ENCODE measurements around the gene P4HA3.

P4HA3 gene

DNA sequence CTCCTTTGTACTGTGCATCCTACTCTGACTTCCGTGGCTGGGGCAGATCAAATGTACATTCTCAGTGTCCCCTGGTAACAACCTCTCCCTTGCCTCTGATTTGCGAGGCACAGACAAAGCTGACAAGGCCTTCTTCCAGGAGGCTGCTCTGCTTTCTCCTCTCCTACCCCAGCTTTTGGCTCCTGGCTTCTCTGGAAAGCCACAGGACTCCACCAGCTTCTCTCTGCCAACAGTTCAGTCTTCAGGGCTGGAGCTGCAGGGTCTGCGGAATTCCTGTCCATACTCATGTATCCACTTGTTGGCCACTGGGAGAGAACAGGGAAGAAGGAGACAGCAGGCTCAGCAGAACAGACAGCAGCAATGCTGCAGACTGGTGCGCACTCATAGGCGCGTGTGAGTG, 44.4 kb downstream of the P4HA3 start:
- DNase-seq = no peak
- no peak overlapping the region for H3K4me3 Mint-ChIP-seq
- no peaks in the 10 kb centered on the region for H3K9me3 Mint-ChIP-seq
- no peak overlapping the region for H3K27ac Mint-ChIP-seq
- CTCF ChIA-PET = interaction anchor here (0.8 to 1.2 kb wide), 2 partner anchors 9 to 54 kb away, joined by 3 read pairs; no protein-coding TSS in a partner anchor
- H3K4me1 Mint-ChIP-seq = peaks cover 12% of the 10 kb centered on the region
- peaks cover 14% of the 10 kb centered on the region for H3K27me3 Mint-ChIP-seq
- H3K36me3 Mint-ChIP-seq = no peaks in the 10 kb centered on the region

DNA sequence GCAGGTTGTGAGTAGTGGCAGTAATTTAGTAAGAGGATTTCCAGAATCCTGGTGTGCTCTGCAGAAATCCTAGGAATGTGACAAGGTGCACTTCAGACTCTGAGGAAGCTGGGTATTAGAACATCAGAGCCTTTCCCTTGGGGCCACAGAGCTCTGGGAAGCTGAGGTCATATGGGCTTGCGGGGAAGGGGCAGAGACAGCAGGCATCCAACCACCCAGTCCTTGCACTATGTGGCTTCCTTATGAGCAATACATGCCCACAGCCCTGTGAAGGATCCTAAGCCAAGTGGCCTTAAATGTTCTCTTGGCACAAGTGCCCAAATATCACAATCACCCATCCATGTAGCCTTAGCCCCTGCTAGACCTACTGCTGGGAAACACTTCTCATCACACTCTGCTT, 46.2 kb downstream of the P4HA3 start:
- Mint-ChIP-seq H3K27ac (no peak overlapping the region), H3K27me3 (peaks cover 15% of the 10 kb centered on the region), H3K9me3 (no peaks in the 10 kb centered on the region), H3K36me3 (no peaks in the 10 kb centered on the region), H3K4me3 (no peak overlapping the region), H3K4me1 (peaks cover 12% of the 10 kb centered on the region)
- CTCF ChIA-PET = no interaction called here
- no peak for DNase-seq

DNA sequence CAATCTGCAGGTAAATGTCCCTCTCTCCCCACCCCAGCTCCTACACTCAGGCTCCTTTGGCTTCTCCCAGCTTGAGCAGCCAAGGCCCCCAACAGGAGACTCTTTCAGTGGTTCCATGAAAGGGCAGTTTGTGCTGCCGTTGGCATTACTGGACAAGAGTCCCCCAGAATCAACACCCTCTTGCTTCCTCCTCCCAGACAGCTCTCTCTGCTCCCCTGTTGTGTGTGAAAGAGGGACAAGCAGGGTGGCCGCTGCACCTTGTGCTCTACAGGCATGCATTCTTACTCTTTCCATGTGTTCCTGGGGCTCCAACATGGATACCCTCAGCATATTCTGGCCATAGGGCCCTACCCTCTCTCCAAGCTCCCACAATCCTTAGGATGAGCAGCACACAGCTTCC, 48.7 kb downstream of the P4HA3 start:
- Mint-ChIP-seq H3K4me1 (no peaks in the 10 kb centered on the region), H3K27me3 (peaks cover 10% of the 10 kb centered on the region), H3K27ac (no peak overlapping the region), H3K4me3 (no peak overlapping the region), H3K36me3 (no peaks in the 10 kb centered on the region), H3K9me3 (no peaks in the 10 kb centered on the region)
- CTCF ChIA-PET = no interaction called here
- DNase-seq = no peak

DNA sequence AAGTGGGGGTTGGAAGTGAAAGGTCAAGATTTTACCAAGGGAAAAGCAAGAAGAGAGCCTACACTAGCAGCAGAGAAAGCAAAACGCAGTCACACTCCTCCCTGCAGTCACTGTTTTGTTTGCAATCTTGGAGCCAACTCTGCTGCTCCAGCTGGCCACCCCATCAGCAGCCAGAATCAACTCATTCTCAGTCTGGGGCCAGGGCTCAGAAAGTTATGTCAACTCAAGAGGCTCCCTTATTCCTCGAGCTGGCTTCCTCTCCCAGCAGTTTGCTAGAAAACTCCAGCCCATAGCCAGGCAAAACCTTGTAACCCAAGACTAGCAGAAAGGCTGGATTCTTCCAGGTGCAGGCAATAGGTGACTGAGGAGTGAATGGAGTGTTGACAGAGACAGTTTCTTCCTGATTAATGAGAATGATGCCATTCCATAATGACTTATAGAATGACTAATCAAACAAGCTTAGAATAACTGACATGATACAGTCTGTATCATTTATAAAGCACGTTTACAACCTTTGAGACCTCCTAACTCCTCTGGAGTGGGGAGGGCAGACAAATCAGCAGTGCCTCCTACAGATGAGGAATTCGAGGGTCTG, 53.4 kb downstream of the P4HA3 start:
- Mint-ChIP-seq H3K4me3 (no peak overlapping the region), H3K4me1 (no peaks in the 10 kb centered on the region), H3K27me3 (peaks cover 10% of the 10 kb centered on the region), H3K9me3 (no peaks in the 10 kb centered on the region), H3K27ac (no peak overlapping the region), H3K36me3 (peaks cover 6% of the 10 kb centered on the region)
- DNase-seq = no peak
- CTCF ChIA-PET = interaction anchor here (0.9 to 1.5 kb wide), 3 partner anchors 9 to 191 kb away, joined by 3 read pairs; no protein-coding TSS in a partner anchor

DNA sequence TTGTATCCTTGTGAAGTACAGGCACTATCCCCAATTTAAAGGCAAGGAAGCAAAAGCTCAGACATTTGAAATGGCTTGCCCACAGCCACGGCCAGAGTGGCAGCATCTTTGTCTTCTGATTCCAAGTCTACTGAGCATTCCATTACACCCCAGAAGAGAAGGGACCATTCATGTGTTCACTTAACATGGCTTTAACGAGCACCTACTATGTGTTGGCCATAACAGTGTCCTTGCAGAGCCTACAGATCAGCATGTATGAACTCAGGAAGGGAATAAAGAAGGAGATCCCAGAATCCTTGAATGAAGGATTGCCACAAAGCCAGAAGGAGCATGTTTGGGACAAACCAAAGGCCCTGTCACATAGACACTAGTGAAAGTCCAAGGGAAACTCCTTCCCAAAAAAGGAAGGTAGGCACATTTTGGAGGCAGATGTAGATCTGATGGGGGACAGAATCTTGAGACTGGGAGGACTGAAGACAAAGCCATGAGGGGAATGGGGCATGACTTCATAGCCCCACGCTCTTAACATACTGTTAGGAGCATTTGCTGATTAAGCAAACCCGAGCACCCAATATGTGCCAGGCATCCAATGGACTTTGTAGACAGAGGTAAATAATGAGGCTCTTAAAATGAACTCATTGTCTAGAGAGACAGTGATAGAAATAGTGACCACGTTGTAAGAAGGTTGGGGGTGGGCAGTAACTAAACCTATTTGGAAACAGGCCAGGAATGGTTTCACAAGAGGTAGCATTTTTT, 54.9 kb downstream of the P4HA3 start:
- peaks cover 6% of the 10 kb centered on the region for H3K36me3 Mint-ChIP-seq

DNA sequence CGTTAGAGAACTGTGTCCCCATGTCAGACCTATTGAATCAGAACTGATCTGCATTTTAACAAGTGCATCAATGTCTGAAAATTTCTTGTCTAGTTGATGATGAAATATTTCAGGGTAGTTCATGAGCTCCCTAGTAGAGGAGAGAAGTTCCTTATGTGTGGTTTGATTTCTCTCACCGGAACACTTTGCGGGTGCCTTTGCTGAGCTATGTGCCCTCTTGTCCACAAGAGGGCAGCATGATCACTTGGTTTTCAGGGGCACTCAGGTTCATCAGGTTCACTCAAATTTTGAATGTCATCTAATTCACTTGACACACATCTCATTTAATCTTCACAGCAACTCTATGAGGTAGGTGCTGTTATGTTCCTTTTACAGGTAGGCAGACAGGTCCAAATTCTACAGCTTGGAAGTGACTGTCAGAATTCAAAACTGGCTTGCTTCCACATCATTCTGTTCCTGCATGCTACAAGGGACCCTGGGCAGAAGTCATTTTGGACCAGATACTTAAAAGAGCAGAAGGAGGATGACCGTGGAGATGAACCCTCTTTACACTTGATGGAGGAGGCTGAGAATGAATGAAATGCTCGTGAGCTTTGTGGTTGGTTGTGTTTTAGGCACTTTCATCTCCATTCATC, 55.6 kb downstream of the P4HA3 start:
- Mint-ChIP-seq H3K27me3 (no peaks in the 10 kb centered on the region), H3K27ac (no peak overlapping the region), H3K4me1 (no peaks in the 10 kb centered on the region), H3K4me3 (no peak overlapping the region), H3K9me3 (no peaks in the 10 kb centered on the region), H3K36me3 (peaks cover 6% of the 10 kb centered on the region)
- CTCF ChIA-PET = interaction anchor here (0.7 to 2.7 kb wide), 28 partner anchors 10 to 316 kb away, joined by 3 to 50 read pairs (median 4); no protein-coding TSS in a partner anchor
- DNase-seq = peak; percentile 66

More for the DNA sequence above, 54.9 kb downstream of the P4HA3 start:
- Mint-ChIP-seq H3K27ac (no peak overlapping the region), H3K9me3 (no peaks in the 10 kb centered on the region), H3K27me3 (no peaks in the 10 kb centered on the region), H3K4me1 (no peaks in the 10 kb centered on the region), H3K4me3 (no peak overlapping the region)
- no peak for DNase-seq
- CTCF ChIA-PET = interaction anchor here (0.8 to 2.7 kb wide), 20 partner anchors 10 to 296 kb away, joined by 3 to 50 read pairs (median 6); no protein-coding TSS in a partner anchor

DNA sequence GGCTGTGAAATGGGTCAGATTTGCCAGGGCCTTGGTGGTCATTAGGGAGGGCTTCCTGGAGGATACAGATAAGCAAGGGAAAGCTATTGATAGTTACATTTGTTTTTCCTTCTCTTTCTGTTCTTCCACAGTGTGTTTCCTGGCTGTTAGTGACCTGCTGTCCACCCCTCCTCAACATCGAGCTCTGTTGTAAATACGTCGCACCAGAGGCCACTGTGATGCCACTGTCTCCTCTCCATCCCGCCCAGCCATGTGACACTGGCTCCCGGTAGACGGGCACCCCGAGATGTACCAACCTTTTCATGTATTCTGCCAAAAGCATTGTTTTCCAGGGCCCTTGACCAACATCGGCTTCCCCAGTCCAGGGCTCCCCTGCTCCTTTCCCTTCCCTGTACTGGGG, 58.1 kb downstream of the P4HA3 start:
- H3K4me3 Mint-ChIP-seq = no peak overlapping the region
- H3K36me3 Mint-ChIP-seq = peaks cover 10% of the 10 kb centered on the region
- H3K9me3 Mint-ChIP-seq = no peaks in the 10 kb centered on the region
- no peak for DNase-seq
- H3K4me1 Mint-ChIP-seq = no peaks in the 10 kb centered on the region
- H3K27me3 Mint-ChIP-seq = no peaks in the 10 kb centered on the region
- CTCF ChIA-PET = interaction anchor here (0.6 to 1.3 kb wide), 5 partner anchors 15 to 317 kb away, joined by 3 to 4 read pairs (median 3); no protein-coding TSS in a partner anchor
- no peak overlapping the region for H3K27ac Mint-ChIP-seq

DNA sequence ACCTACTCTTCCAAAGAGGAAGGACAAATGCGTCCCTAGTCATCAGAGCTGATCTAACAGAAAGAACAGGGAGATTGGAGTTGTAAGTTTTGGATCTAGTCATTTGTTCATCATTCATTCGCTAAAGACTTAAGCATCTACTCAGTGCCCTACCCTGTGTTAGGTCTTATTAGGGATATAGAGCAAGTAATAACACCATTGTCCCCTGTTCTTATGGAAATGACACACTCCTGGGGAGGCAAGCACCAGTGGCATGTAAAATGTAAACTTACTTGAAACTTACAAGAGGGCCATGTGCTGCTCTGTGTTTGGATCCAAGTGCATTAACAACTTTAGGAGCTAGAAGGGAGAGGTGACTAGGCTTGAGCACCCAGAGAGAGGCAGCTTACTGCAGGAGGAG, 61.9 kb downstream of the P4HA3 start:
- no peaks in the 10 kb centered on the region for H3K4me1 Mint-ChIP-seq
- CTCF ChIA-PET = interaction anchor here (1.3 kb wide), 1 partner anchor 200 kb away, joined by 3 read pairs; no protein-coding TSS in a partner anchor
- no peak overlapping the region for H3K4me3 Mint-ChIP-seq
- peaks cover 26% of the 10 kb centered on the region for H3K36me3 Mint-ChIP-seq
- H3K9me3 Mint-ChIP-seq = no peaks in the 10 kb centered on the region
- H3K27ac Mint-ChIP-seq = no peak overlapping the region
- no peaks in the 10 kb centered on the region for H3K27me3 Mint-ChIP-seq
- no peak for DNase-seq

DNA sequence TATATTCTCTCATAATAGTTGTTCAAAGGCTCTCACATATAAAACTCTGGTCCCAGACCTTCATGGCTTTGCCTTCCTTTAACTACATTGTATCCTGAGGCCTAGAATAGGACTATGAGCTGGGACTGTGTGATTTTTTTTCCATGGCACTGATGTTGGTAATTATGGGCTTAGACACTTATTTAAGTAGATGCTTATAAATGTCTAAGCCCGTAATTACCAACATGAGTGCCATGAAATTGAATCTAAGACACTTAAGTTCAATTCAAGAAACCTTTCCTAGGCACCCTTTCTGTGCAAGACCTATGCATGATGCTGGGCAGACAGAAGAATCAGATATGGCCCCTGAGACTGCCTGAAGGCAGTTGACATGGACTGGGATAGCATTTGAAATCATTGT, 63.0 kb downstream of the P4HA3 start:
- CTCF ChIA-PET = no interaction called here
- peaks cover 25% of the 10 kb centered on the region for H3K36me3 Mint-ChIP-seq
- no peak overlapping the region for H3K27ac Mint-ChIP-seq
- no peaks in the 10 kb centered on the region for H3K9me3 Mint-ChIP-seq
- no peaks in the 10 kb centered on the region for H3K27me3 Mint-ChIP-seq
- no peaks in the 10 kb centered on the region for H3K4me1 Mint-ChIP-seq
- no peak overlapping the region for H3K4me3 Mint-ChIP-seq
- no peak for DNase-seq

DNA sequence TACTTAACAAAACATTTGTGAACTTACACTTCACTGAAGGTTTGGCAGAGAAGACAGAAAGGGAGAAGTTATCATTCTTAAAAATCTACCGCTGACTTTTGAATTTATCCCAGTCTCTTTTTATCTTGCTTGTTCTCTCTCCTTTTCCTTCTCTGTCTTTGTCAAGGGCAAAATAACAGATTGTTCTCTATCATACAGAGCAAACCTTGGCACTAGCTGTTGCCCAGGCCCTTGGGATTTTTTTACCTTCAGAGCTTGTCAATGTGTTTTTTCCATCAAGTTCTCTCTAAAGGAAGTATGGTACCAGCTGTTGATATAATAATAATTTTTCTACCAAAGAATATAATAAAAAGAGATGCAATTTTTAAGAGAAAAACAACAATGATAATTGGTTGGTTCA, 73.2 kb downstream of the P4HA3 start:
- CTCF ChIA-PET = interaction anchor here (1.2 kb wide), 1 partner anchor 18 kb away, joined by 3 read pairs; no protein-coding TSS in a partner anchor

DNA sequence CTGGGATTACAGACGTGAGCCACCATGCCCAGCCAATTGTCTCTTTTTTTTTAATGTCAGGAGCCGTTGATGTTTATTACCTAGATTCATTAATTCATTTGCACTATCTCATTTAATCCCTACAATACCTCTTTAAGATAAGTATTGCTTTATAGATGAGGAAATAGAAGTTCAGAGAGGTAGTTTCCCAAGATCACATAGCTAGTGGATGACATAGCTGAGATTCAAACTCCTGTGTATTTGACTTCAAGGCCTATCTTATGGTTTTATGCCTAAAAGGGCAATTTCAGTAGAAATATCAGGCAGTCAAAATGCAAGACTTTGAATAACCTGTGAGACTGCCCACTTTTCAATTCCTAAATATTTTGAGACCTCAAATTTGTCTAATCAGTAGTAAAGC, 73.9 kb downstream of the P4HA3 start:
- peaks cover 33% of the 10 kb centered on the region for H3K36me3 Mint-ChIP-seq

More for the DNA sequence above, 73.2 kb downstream of the P4HA3 start:
- DNase-seq = no peak
- no peaks in the 10 kb centered on the region for H3K27me3 Mint-ChIP-seq
- H3K4me1 Mint-ChIP-seq = peaks cover 5% of the 10 kb centered on the region
- no peak overlapping the region for H3K27ac Mint-ChIP-seq
- no peaks in the 10 kb centered on the region for H3K9me3 Mint-ChIP-seq
- no peak overlapping the region for H3K4me3 Mint-ChIP-seq
- peaks cover 31% of the 10 kb centered on the region for H3K36me3 Mint-ChIP-seq

DNA sequence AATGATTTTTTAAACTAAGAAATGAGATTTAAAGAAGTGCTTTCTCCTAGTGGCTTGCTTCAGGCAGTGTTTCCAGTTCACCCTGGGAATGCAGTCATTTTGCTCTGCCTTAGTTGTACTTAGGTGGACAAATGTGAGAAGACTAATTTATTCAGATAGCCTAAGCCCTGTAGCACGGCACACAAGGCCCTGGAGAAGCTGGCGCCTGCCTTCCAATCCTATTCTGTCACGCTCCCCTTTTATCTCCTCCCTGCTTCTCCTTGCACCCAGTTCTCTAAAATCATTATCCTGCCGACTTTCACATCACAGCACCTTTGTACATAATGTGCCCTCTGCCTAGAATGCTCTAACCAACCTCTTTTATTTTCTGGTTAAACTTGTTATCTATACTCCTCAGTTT, 76.3 kb downstream of the P4HA3 start:
- no peaks in the 10 kb centered on the region for H3K9me3 Mint-ChIP-seq
- CTCF ChIA-PET = no interaction called here
- H3K4me1 Mint-ChIP-seq = peaks cover 18% of the 10 kb centered on the region

More for the DNA sequence above, 73.9 kb downstream of the P4HA3 start:
- Mint-ChIP-seq H3K27me3 (no peaks in the 10 kb centered on the region), H3K4me3 (no peak overlapping the region), H3K9me3 (no peaks in the 10 kb centered on the region), H3K4me1 (peaks cover 10% of the 10 kb centered on the region), H3K27ac (no peak overlapping the region)
- no peak for DNase-seq
- CTCF ChIA-PET = interaction anchor here (1.2 kb wide), 1 partner anchor 18 kb away, joined by 3 read pairs; no protein-coding TSS in a partner anchor

DNA sequence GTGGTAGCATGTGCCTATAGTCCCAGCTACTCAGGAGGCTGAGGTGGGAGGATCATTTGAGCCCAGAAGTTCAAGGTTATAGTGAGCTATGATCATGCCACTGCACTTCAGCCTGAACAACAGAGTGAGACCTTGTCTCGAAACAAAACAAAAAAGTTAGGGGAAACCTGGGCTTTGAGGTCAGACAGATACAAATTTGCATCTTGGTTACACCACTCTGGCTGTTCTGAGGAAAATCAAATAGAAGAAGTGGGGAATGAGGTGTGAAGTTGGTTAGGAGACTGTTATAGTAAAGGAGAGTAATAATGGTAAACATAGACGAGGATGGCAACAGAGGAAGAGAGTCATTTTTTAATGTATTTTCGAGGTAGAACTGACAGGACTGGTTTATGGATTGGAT, 77.8 kb downstream of the P4HA3 start:
- H3K27ac Mint-ChIP-seq = no peak overlapping the region
- no peak for DNase-seq

More for the DNA sequence above, 76.3 kb downstream of the P4HA3 start:
- no peak for DNase-seq
- Mint-ChIP-seq H3K4me3 (no peak overlapping the region), H3K36me3 (peaks cover 39% of the 10 kb centered on the region), H3K27me3 (no peaks in the 10 kb centered on the region), H3K27ac (no peak overlapping the region)

DNA sequence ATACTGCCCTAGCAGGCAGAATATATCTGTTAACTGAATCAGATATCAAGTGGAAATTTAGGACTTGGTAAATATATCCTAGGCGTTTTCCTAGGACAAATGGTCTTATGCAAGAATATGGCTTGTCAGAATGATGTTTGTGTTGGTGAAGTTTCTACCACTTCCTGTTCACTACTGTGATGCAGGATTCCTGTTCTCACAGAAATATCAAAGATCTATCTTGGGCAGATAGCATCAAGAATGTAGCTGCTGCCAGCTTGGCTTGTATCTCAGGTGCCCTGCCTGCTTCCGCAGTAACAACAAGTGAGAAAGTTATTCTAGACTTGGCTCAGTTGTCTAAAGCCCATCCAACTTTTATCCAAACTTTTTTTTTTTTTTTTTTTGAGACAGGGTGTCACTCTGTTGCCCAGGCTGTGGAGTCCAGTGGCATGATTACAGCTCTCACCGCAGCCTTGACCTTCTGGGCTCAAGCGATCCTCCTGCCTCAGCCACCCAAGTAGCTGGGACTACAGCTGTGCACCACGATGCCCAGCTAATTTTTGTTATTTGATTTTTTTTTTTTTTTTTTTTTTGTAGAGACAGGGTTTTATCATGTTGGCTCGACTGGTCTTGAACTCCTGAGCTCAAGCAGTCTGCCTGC, 79.0 kb downstream of the P4HA3 start:
- Mint-ChIP-seq H3K36me3 (peaks cover 22% of the 10 kb centered on the region), H3K27me3 (no peaks in the 10 kb centered on the region), H3K27ac (peak overlapping the region; percentile 13), H3K9me3 (no peaks in the 10 kb centered on the region), H3K4me3 (no peak overlapping the region), H3K4me1 (peaks cover 14% of the 10 kb centered on the region)
- CTCF ChIA-PET = interaction anchor here (0.7 kb wide), 2 partner anchors 39 to 268 kb away, joined by 3 to 5 read pairs; no protein-coding TSS in a partner anchor
- peak; percentile 40 for DNase-seq

More for the DNA sequence above, 77.8 kb downstream of the P4HA3 start:
- CTCF ChIA-PET = no interaction called here
- Mint-ChIP-seq H3K27me3 (no peaks in the 10 kb centered on the region), H3K4me3 (no peak overlapping the region), H3K9me3 (no peaks in the 10 kb centered on the region), H3K4me1 (peaks cover 18% of the 10 kb centered on the region), H3K36me3 (peaks cover 29% of the 10 kb centered on the region)
